GM12865 (cell line): ENCODE results near the gene KIF22.
"Not testable (repeated sequence)": the region's sequence is repeated elsewhere in the genome, so short reads cannot be mapped to it uniquely, and the experiment has no call there.

ENCODE experiments used
- DNase-seq: peaks from one replicate; pipeline ENCODE4 v3.0.0; 2010; ENCODE audit warnings: low read depth
- H3K4me3 ChIP-seq: 2 replicates; pipeline ENCODE4 v1.5.1; 2011; ENCODE audit warnings: mild to moderate bottlenecking, low read depth, low read length, control low read depth
- TF ChIP-seq, protein P1 (sequence below): IDR thresholded peaks from 2 replicates; pipeline ENCODE4 v1.5.1; 2011; ENCODE audit warnings: low read length, control low read depth, low read depth, inconsistent platforms; ENCODE audit not compliant: insufficient read depth; ENCODE audit errors: missing control alignments

KIF22 gene

GRCh38 chr16:29830774-29831173 is 40.2 kb downstream of the KIF22 start:
- TF ChIP-seq, protein P1, sequence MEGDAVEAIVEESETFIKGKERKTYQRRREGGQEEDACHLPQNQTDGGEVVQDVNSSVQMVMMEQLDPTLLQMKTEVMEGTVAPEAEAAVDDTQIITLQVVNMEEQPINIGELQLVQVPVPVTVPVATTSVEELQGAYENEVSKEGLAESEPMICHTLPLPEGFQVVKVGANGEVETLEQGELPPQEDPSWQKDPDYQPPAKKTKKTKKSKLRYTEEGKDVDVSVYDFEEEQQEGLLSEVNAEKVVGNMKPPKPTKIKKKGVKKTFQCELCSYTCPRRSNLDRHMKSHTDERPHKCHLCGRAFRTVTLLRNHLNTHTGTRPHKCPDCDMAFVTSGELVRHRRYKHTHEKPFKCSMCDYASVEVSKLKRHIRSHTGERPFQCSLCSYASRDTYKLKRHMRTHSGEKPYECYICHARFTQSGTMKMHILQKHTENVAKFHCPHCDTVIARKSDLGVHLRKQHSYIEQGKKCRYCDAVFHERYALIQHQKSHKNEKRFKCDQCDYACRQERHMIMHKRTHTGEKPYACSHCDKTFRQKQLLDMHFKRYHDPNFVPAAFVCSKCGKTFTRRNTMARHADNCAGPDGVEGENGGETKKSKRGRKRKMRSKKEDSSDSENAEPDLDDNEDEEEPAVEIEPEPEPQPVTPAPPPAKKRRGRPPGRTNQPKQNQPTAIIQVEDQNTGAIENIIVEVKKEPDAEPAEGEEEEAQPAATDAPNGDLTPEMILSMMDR, result no peak
- DNase-seq, result no peak

GRCh38 chr16:29831490-29831889 is 40.9 kb downstream of the KIF22 start:
- DNase-seq, result no peak
- TF ChIP-seq, protein P1, result no peak
- no peak overlapping the region for H3K4me3 ChIP-seq

More at GRCh38 chr16:29830774-29831173, 40.2 kb downstream of the KIF22 start:
- no peak overlapping the region for H3K4me3 ChIP-seq

DNA sequence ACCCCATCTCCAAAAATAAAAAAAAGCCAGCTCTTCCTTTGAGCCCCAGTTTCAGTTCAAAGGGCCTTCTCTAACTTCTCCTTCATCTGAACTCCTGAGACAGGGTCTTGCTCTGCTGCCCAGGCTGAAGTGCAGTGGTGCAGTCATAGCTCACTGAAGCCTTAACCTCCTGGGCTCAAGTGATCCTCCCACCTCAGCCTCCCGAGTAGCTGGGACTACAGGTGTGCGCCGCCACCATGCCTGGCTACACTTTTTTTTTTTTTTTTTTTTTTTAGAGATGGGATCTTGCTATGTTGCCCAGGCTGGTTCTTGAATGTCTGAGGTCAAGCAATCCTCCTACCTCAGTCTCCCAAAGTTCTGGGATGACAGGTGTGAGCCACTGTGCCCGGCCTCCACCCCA is 42.7 kb downstream of the KIF22 start:
- not testable (repeated sequence) for DNase-seq, H3K4me3 ChIP-seq

DNA sequence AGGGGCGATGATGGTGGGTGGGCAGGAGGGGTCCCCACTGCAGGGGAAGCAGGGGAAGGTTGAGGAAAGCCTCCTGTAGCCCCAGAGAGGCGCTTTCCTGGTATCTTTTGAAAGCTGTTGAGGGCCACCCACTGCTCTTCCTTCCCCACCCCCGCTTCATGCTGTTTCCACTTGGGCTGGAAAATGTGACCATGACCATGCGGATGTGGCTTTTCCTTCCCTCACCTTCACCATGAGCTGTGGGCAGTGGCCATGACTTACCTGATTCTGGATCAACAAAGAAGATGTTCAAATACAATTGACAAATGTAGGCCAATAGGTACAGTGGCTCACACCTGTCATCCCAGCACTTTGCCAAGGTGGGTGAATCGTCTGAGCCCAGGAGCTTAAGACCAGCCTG is 43.5 kb downstream of the KIF22 start:
- DNase-seq, result no peak
- no peak overlapping the region for H3K4me3 ChIP-seq
- TF ChIP-seq, protein P1, result no peak

DNA sequence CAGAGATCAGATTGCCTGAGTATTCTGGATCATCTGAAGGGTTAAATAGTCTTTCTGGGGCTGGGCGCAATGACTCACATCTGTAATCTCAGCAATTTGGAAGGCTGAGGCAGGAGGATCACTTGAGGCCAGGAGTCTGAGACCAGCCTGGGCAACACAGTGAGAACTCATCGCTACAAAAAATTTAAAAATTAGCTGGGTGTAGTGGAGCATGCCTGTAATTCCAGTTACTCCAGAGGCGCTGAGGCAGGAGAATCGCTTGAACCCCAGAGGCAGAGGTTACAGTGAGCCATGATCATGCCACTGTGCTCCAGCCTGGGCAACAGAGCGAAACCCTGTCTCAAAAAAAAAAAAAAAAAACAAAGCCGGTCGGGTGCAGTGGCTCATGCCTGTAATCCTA is 45.4 kb downstream of the KIF22 start:
- TF ChIP-seq, protein P1, result no peak
- H3K4me3 ChIP-seq, result no peak overlapping the region
- no peak for DNase-seq

DNA sequence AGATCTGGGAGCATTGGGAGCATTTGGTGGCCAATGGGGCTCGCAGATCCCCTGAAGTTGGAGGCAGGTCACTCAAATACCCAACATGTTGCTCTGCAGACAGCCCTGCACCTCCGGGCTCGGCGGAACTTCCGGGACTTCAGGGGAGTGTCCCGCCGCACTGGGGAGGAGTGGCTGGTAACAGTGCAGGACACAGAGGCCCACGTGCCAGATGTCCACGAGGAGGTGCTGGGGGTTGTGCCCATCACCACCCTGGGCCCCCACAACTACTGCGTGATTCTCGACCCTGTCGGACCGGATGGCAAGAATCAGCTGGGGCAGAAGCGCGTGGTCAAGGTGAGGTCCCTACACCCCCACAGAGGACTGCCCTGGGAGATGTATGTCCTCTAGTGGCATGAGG is 46.1 kb downstream of the KIF22 start:
- no peak overlapping the region for H3K4me3 ChIP-seq
- TF ChIP-seq, protein P1, result no peak
- DNase-seq, result no peak

GRCh38 chr16:29837841-29838240 is 47.3 kb downstream of the KIF22 start:
- TF ChIP-seq, protein P1, result no peak
- H3K4me3 ChIP-seq, result no peak overlapping the region
- no peak for DNase-seq

- TF ChIP-seq, protein P1, result no peak
- H3K4me3 ChIP-seq, result no peak overlapping the region
- DNase-seq, result no peak
These were observed 49.3 kb downstream of the KIF22 start for GRCh38 chr16:29839822-29840221.
